ENCODE data around the gene PRELID3B. TPM values are rescaled to one million over a fixed set of nuclear protein-coding genes. Genes with fewer than 3 reads are reported as not detected.

PRELID3B gene
- total and polyA plus RNA-seq, 2 of the 8 experiments (the other 6 are each of a cell fraction or from before 2014, with no cell fraction given): 8.1 to 50.5 TPM

DNA sequence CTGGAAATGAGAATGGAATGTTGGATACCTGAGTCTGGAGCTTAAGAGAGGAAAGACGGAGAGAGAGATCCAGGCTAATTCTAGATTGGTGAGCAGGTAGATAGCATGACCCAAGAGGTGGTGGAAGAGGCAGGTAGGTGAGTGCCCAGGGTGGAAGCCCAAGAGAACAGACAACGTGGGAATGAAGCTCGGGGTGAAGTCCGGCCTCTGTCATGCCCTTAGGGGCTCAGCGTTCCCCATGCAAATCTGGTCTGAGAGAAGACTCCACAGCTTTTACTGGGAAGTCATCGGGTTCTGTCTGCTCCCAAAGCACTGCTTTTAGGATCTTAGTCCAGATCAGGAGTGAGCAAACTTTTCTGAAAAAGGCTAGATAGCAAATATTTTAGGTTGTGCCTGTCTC lies 57.9 kb downstream of the PRELID3B start:
- H4K8ac ChIP-seq (ENCODE audit: extremely low read depth, insufficient read depth, low read length): no peak overlapping the region
- no peaks in the 10 kb centered on the region; the same call in 1 of the 2 replicates for H3K23me2 ChIP-seq (ENCODE audit: low read depth, low read length)
- H3K27me3 ChIP-seq (replicated peaks in 1 of 4; ENCODE audit: control insufficient read depth in 3 of 4, extremely low read depth in 1 of 4, insufficient read depth in 3 of 4, low read length in 3 of 4): no peaks in the 10 kb centered on the region
- no peak overlapping the region for H3K4me2 ChIP-seq (ENCODE audit: insufficient read depth in 1 of 2, low read depth in 2 of 2, low read length in 2 of 2)
- DNase-seq (ENCODE audit: low read depth in 1 of 2, low spot score in 2 of 2): no peak
- no peaks in the 10 kb centered on the region for H3K4me1 ChIP-seq (replicated peaks in 1 of 4; ENCODE audit: control insufficient read depth in 3 of 4, insufficient read depth in 4 of 4, low read length in 3 of 4)
- H4K5ac ChIP-seq (ENCODE audit: insufficient read length, low read depth, low read length): no peak overlapping the region
- H2BK12ac ChIP-seq (ENCODE audit: low read depth, low read length): no peak overlapping the region
- no peak overlapping the region for H2AK5ac ChIP-seq (ENCODE audit: low read depth, low read length)
- no peak overlapping the region for H3K14ac ChIP-seq (ENCODE audit: insufficient read length)
- 85% methylated on average over 6 of the region's 6 CpGs; no CpG with 5 or more reads in 1 of the 2 experiments for WGBS, 2 experiments (ENCODE audit: extremely low coverage in 1 of 2, insufficient coverage in 1 of 2, insufficient read length in 1 of 2, insufficient replicate concordance in 2 of 2, low coverage in 1 of 2, low lambda C conversion rate in 2 of 2, missing lambda C conversion rate in 1 of 2)
- POLR2A ChIA-PET (ENCODE audit: partially characterized antibody): interaction anchor here (0.9 to 2.6 kb wide), 6 partner anchors 9 to 428 kb away, joined by 3 to 7 read pairs (median 4); no protein-coding TSS in a partner anchor
- no peak overlapping the region for H3K4ac ChIP-seq (replicated peaks; ENCODE audit: insufficient read length, low read depth, low read length)
- H3K9me3 ChIP-seq (ENCODE audit: insufficient read depth in 2 of 2, low read depth in 1 of 2, low read length in 1 of 2): no peaks in the 10 kb centered on the region
- peaks cover 22 to 33% (median 26%) of the 10 kb centered on the region in 4 experiments for H3K36me3 ChIP-seq (ENCODE audit: control insufficient read depth in 2 of 4, insufficient read depth in 4 of 4, low read length in 3 of 4)
- CTCF ChIA-PET (ENCODE audit: partially characterized antibody): interaction anchor here (0.8 to 1.2 kb wide), 2 partner anchors 12 to 103 kb away, joined by 3 read pairs; no protein-coding TSS in a partner anchor
- H3K18ac ChIP-seq (ENCODE audit: extremely low read depth, low read length): no peak overlapping the region
- H2BK15ac ChIP-seq (ENCODE audit: low read length): no peak overlapping the region
- no peak overlapping the region for H3K27ac ChIP-seq (ENCODE audit: low read depth, low read length)
- H3K9ac ChIP-seq (replicated peaks in 1 of 4; ENCODE audit: extremely low read depth in 1 of 4, low read depth in 3 of 4, low read length in 3 of 4): no peak overlapping the region; a peak in 1 of 7 replicates
- H4K91ac ChIP-seq (replicated peaks; ENCODE audit: insufficient read length, low read length): no peak overlapping the region
- H4K20me1 ChIP-seq (replicated peaks in 1 of 2; ENCODE audit: control insufficient read depth in 1 of 2, insufficient read depth in 2 of 2, low read length in 2 of 2): peaks cover 4 to 14% of the 10 kb centered on the region in 2 experiments
- H2AFZ ChIP-seq (ENCODE audit: low read length): no peak overlapping the region
- no peak overlapping the region for H3K23ac ChIP-seq (ENCODE audit: insufficient read length)
- H2BK5ac ChIP-seq (ENCODE audit: low read depth, low read length): no peak overlapping the region
- FAIRE-seq: no peak
- no peak overlapping the region for H3K4me3 ChIP-seq (ENCODE audit: extremely low read depth in 1 of 4, insufficient read depth in 2 of 4, low read depth in 3 of 4, low read length in 4 of 4)
- H3K79me2 ChIP-seq (ENCODE audit: control insufficient read depth in 1 of 2, insufficient read depth in 2 of 2, low read length in 2 of 2): peaks cover 4 to 43% of the 10 kb centered on the region in 2 experiments
- H3K79me1 ChIP-seq (ENCODE audit: low read depth, low read length): peaks cover 18% of the 10 kb centered on the region
- H3K56ac ChIP-seq (replicated peaks; ENCODE audit: insufficient read length, low read depth, low read length): no peak overlapping the region
- no peak overlapping the region for H2BK20ac ChIP-seq (ENCODE audit: low read length)
- no peak overlapping the region for H2BK120ac ChIP-seq (replicated peaks; ENCODE audit: low read depth, low read length)
- no peak for TF ChIP-seq KDM5A (IDR thresholded peaks at IDR 0.05; ENCODE audit: low read length)
- no peak for TF ChIP-seq MAFK (IDR thresholded peaks at IDR 0.05; ENCODE audit: low read depth, low read length)
- no peak for TF ChIP-seq HDAC6 (IDR thresholded peaks at IDR 0.05; ENCODE audit: low read depth, low read length)
- TF ChIP-seq, protein P1, sequence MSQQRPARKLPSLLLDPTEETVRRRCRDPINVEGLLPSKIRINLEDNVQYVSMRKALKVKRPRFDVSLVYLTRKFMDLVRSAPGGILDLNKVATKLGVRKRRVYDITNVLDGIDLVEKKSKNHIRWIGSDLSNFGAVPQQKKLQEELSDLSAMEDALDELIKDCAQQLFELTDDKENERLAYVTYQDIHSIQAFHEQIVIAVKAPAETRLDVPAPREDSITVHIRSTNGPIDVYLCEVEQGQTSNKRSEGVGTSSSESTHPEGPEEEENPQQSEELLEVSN (IDR thresholded peaks at IDR 0.05): no peak
- TF ChIP-seq SIRT6 (IDR thresholded peaks at IDR 0.05; ENCODE audit: low read length): no peak
- no peak for TF ChIP-seq NANOG (IDR thresholded peaks at IDR 0.05; ENCODE audit: insufficient read depth, low read depth, low read length, poor library complexity, severe bottlenecking)
- no peak for TF ChIP-seq RBBP5 (IDR thresholded peaks at IDR 0.05; ENCODE audit: borderline replicate concordance, low read depth, low read length)
